HG03280 (cell line): ENCODE data around the gene AP3B2.

ENCODE experiments used
- ATAC-seq: cut with Tn5 transposase; IDR thresholded peaks from one replicate; pipeline ENCODE4 v1.9.1; 2021; ENCODE audit warnings: mild to moderate bottlenecking, moderate library complexity; ENCODE audit not compliant: unreplicated experiment

The AP3B2 gene

GRCh38 chr15:82698711-82699345, 10.8 kb downstream of the AP3B2 start:
- no peak for ATAC-seq

GRCh38 chr15:82697735-82698407, 11.8 kb downstream of the AP3B2 start:
- ATAC-seq, result no peak

DNA sequence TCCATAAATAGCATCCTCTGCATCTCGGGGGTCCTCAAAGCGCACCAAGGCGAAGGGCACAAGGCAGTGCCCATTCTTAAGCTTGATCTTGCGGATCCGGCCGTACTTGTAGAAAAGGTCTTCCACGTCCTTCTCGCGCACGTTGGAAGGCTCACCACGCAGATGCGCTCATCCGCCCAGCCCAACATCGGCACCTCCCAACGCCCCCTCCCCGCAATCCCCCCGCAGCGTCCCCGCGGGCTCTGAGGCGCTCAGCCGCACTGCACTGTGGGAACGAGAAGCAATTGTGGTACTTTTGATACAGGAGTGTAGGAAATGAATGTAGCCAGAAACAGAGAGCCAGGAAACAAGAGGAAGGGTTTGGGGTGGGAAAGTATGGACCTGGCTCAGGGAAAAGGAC, 17.5 kb downstream of the AP3B2 start:
- ATAC-seq, result no peak

GRCh38 chr15:82689147-82689546, 20.5 kb downstream of the AP3B2 start:
- ATAC-seq, result no peak

GRCh38 chr15:82688691-82689090, 21.0 kb downstream of the AP3B2 start:
- no peak for ATAC-seq

GRCh38 chr15:82681371-82681770, 28.3 kb downstream of the AP3B2 start:
- no peak for ATAC-seq

GRCh38 chr15:82680200-82681102, 29.2 kb downstream of the AP3B2 start:
- ATAC-seq, result no peak

DNA sequence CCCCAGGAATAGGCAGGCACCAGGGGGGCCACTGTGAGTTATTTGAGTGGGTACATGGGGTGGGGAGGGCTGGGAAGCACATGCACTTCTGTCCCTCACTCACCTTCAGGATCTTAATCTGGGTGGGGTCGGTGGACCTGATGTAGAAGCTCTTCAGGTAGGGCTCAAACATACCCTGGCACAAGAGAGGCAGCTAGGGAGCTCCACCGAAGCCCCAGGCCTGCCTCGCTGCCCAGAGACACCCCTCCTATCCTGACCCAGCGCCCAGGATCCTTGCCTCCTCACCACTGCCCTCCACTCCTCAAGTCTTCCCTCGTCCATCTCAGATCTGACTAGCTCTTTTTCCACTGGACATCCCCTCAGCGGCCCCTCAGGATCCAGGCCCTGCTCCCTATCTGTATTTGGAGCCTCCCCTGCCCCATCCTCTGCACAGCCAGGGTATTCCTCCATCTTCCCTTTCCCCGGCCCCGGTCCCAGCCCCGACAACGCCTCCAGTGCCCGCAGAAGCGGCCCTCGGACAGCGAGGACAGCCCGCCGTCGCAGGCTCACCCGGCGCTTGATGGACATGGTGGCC, 30.0 kb downstream of the AP3B2 start:
- no peak for ATAC-seq

DNA sequence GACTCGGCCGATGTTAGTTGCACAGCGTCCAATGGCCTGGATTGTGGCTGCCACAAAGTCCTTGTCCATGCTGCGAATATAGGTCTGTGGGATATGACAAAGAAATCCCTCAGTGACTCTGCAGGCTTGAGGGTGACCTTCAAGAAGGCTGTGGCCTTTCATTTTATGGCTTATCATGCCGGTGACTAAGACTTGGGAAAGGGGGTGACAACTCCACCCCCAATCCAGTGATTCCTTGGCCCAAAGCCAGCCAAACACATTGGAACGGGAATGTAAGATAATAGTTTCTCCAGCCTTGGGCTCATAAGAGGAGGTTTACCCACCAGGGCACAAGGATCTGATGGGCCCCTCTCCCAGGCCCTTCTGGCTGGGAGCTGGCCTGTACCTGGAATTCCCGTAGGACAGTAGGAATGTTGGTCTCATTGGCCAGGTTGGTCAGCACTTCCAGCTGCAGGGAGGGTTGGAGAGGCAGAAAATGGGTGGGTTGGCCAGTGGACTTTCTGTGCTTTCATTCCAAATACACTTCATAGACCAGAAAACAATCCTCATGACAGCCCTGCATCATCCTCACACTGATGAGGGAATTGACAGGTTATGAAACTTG, 31.9 kb downstream of the AP3B2 start:
- no peak for ATAC-seq

- ATAC-seq, result no peak
These were observed 34.8 kb downstream of the AP3B2 start for GRCh38 chr15:82674873-82675272.

DNA sequence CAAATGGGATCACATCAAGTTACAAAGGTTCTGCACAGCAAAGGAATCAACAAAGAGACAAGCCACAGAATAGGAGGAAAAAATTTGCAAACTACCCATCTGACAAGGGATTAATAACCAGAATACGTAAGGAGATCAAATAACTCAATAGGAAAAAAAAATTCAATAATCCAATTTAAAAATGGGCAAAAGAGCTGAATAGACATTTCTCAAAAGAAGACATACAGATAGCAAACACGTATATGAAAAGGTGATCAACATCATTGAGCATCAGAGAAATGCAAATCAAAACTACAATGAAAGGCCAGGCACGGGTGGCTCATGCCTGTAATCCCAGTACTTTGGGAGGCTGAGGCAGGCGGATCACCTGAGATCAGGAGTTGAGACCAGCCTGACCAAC, 39.0 kb downstream of the AP3B2 start:
- no peak for ATAC-seq

- no peak for ATAC-seq
These were observed 43.1 kb downstream of the AP3B2 start for GRCh38 chr15:82666606-82667005.

DNA sequence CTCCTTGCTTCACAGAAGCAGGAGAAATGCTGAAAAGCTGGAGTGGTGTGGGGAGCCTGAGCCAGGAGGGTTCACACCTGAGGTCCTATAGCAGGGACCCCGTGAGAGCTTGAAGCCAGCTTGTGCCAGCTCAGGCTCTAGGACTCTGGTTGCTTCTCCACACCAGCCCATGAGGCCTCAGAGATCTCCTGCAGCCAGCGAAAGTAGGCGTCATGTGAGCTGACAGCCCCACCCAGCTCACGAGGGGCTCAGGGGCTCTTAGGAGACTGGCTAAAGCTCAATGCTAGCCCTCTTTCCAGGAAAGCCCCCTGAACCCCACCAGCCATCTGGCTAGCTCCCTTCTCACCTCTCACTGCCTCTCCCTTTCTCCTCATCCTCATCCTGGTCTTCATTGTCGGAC, 45.7 kb downstream of the AP3B2 start:
- ATAC-seq, result no peak

DNA sequence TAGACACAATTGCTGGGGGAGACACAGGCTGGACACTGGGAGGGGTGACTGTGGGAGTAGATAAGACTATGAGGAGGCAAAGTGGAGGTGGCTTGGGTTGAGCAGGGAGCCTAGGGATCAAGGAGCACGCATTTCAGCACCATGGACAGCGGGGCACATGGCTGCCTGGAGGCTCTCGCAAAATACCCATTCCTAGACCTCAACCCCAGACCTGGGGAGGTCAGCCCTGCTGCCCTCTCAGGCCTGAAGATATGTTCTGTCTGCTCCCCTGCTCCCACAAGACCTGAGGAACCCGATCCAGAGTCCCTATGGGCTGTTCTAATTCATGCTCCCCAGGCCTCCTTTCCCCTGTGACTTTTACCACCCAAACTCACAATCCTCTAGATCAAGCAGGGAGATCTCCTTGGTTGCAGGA, 46.5 kb downstream of the AP3B2 start:
- ATAC-seq, result no peak

DNA sequence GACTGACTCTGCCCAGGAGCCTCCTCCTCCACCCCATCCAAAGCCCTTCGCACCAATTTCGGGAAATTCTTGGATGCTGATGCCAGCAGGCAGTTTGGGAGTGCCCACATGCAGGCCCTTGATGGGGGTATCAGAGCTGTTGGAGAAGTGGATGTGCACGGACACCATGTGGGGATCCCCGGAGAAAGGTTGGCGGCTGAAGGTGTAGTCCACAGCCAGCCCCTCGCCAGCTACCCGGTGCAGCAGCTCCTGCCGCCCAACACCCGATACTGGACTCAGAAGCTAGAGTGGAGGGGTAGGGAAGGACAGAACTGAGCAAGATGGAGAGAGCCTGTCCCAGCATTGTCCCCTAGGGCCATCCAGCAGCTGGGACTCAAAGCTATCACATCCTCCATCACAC, 47.0 kb downstream of the AP3B2 start:
- no peak for ATAC-seq

GRCh38 chr15:82660378-82660777, 49.3 kb downstream of the AP3B2 start:
- ATAC-seq, result no peak

- ATAC-seq, result no peak
These were observed 52.9 kb downstream of the AP3B2 start for GRCh38 chr15:82656641-82657266.

GRCh38 chr15:82655606-82656005, 54.1 kb downstream of the AP3B2 start:
- no peak for ATAC-seq

DNA sequence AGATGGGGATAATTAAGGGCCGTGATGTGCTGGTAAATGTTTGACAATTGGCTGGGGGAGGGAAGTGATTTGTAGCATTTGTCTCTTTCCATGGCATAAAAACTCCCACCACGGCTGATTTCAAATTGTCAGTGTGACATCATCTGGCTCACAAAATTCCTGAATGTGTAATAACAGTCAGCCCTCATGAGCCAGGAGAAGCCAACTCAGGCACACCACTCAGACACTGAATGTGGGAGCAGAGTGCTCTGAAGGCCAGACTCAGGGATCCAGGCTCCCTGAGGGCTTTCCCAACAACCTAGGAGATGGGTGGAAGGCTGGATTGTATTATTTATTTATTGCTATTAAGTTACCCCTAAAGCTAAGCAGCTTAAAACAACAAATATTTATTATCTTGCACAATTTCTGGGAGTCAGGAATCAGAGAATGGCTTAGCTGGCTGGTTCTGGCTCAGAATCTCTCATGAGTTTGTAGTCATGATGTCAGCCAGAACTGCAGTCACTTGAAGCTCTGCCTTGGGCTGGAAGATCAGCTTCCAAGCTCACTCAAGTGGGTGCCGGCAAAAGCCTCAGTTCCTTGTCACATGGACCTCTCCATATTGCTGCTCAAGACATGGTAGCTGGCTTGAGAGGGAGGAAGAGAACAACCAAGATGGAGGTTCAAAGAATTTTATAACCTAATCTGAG, 56.0 kb downstream of the AP3B2 start:
- ATAC-seq, result no peak

DNA sequence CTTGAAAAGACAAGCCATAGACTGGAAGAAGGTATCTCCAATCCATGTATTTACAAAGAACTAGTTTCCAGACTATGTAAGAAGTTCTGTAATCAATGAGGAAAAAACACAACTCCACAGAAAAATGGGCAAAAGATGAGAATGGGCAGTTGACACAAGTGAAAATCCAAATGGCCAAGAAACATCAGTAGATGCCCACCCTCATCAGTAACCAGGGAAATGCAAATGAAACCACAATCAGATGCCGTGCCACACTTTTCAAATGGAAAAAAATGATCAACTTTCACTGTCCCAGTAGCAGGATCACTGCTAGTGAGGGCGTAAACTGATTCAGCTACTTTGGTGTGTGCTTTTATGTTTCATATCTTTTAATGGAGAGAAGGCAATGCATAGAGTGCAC, 58.0 kb downstream of the AP3B2 start:
- ATAC-seq, result no peak
